DND-41 (cell line): Measurements from ENCODE around the gene ANXA7.

Experiments used
- EZH2 ChIP-seq: IDR thresholded peaks from 3 replicates; pipeline ENCODE4 v1.6.1; 2012; ENCODE audit warnings: borderline replicate concordance, low read depth, mild to moderate bottlenecking, moderate library complexity, low read length, inconsistent platforms; ENCODE audit not compliant: severe bottlenecking
- TF ChIP-seq, protein P1 (sequence below): IDR thresholded peaks from 2 replicates; pipeline ENCODE4 v1.5.1; 2012; ENCODE audit warnings: borderline replicate concordance, low read length, moderate library complexity, mild to moderate bottlenecking; ENCODE audit not compliant: poor library complexity, severe bottlenecking; ENCODE audit errors: extremely low read depth

- TF ChIP-seq, protein P1, sequence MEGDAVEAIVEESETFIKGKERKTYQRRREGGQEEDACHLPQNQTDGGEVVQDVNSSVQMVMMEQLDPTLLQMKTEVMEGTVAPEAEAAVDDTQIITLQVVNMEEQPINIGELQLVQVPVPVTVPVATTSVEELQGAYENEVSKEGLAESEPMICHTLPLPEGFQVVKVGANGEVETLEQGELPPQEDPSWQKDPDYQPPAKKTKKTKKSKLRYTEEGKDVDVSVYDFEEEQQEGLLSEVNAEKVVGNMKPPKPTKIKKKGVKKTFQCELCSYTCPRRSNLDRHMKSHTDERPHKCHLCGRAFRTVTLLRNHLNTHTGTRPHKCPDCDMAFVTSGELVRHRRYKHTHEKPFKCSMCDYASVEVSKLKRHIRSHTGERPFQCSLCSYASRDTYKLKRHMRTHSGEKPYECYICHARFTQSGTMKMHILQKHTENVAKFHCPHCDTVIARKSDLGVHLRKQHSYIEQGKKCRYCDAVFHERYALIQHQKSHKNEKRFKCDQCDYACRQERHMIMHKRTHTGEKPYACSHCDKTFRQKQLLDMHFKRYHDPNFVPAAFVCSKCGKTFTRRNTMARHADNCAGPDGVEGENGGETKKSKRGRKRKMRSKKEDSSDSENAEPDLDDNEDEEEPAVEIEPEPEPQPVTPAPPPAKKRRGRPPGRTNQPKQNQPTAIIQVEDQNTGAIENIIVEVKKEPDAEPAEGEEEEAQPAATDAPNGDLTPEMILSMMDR = no peak
- TF ChIP-seq EZH2 = no peak
Observed at GRCh38 chr10:73340121-73340520, 73.7 kb downstream of the ANXA7 start.
